Measurements from ENCODE around the gene MOB3A.

DNA sequence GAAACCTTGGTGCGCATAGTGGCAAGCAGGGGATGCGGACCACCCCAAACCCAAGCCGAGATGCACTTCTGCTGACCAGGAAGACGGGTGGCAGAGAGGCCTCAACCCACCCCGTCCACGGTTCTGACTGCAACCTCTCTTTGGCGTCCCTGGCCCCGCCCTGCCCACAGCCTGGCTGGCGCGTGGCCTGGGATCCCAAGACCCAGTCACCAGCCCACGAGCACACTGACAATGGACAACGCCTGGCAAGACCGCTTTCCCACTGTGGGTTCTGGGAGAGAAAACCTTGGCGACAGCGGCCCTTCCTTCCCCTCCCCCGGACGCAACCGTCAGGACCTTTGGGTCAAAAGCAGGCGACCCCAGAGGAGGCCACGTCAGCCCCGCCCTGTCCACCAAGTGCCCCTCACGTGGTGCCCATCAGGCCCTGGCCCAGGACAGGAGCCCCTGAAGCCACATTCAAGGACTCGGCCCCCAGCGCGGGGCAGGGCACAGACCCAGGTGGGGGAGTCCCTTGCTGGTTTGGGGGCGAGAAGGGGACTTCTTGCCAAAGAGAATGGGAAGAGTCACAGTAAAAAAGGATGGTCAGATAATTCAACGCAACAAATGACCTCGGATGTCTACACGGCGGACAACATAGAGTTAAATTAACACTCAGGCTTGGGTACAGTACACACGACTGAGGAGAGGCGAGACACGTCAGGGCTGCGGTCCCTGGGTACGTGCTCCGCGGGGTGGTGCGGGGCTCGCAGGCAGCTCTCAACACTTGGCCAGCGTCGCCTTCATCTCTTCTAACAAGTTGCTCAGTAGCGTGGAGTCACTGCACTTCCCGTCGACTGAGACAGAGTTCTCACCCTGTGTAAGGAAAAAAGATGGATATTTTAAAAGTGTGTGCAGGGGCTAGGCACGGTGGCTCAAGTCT, 5.5 kb upstream of the MOB3A start:
- no peak for TF ChIP-seq GATA2 (IDR thresholded peaks at IDR 0.05; ENCODE audit: low read depth, low read length)
- no peak for TF ChIP-seq GATA3 (IDR thresholded peaks at IDR 0.05; ENCODE audit: low read depth, low read length)

Measured in SH-SY5Y (cell line).